RWPE2 (cell line): Measurements from ENCODE around the gene ARPP19.

Experiments used
- ATAC-seq: fragments of 200-7000 bp; cut with Tn5 transposase; 3 replicates; pipeline ENCODE4 v1.9.1; 2021; ENCODE audit warnings: low read depth
- DNase-seq: peaks from one replicate; pipeline ENCODE4 v3.0.0-alpha.2; 2020; ENCODE audit warnings: low spot score
- H3K27ac ChIP-seq: fragments of 450-650 bp; 2 replicates; pipeline ENCODE4 v1.5.1; 2017; ENCODE audit warnings: mild to moderate bottlenecking; ENCODE audit not compliant: poor library complexity, severe bottlenecking
- H3K27me3 ChIP-seq: fragments of 250-450 bp; sonication (Bioruptor Pico); 2 replicates; pipeline ENCODE4 v1.5.1; 2021; ENCODE audit warnings: mild to moderate bottlenecking, moderate library complexity; ENCODE audit not compliant: insufficient read depth, poor library complexity, severe bottlenecking
- H3K36me3 ChIP-seq: fragments of 250-450 bp; sonication (Bioruptor Pico); 2 replicates; pipeline ENCODE4 v1.5.1; 2020; ENCODE audit warnings: low read depth, mild to moderate bottlenecking, moderate library complexity
- H3K4me1 ChIP-seq: fragments of 250-450 bp; sonication (Bioruptor Pico); 2 replicates; pipeline ENCODE4 v1.5.1; 2021; ENCODE audit warnings: mild to moderate bottlenecking, moderate library complexity; ENCODE audit not compliant: insufficient read depth, poor library complexity, severe bottlenecking
- H3K4me3 ChIP-seq: fragments of 250-450 bp; sonication (Bioruptor Pico); 2 replicates; pipeline ENCODE4 v1.5.1; 2021; ENCODE audit warnings: mild to moderate bottlenecking, moderate library complexity; ENCODE audit not compliant: severe bottlenecking
- H3K9me3 ChIP-seq: fragments of 250-450 bp; sonication (Bioruptor Pico); 2 replicates; pipeline ENCODE4 v1.5.1; 2021; ENCODE audit warnings: mild to moderate bottlenecking, moderate library complexity; ENCODE audit not compliant: severe bottlenecking
- CTCF ChIP-seq: fragments of 450-650 bp; IDR thresholded peaks from one replicate; pipeline ENCODE4 v1.5.1; 2017; ENCODE audit warnings: mild to moderate bottlenecking, moderate library complexity; ENCODE audit not compliant: poor library complexity, severe bottlenecking

The ARPP19 gene

GRCh38 chr15:52529341-52529924 is 39.4 kb downstream of the ARPP19 start:
- DNase-seq, result no peak
- no peaks in the 10 kb centered on the region for H3K27me3 ChIP-seq
- no peaks in the 10 kb centered on the region for H3K9me3 ChIP-seq
- H3K4me3 ChIP-seq, result peak overlapping the region; percentile 77
- ATAC-seq, result peak; percentile 44; the same call in 2 of the 3 replicates
- H3K4me1 ChIP-seq, result peaks cover 6% of the 10 kb centered on the region
- peak; percentile 24 for TF ChIP-seq CTCF
- H3K36me3 ChIP-seq, result no peaks in the 10 kb centered on the region
- peak overlapping the region; percentile 28 for H3K27ac ChIP-seq

GRCh38 chr15:52528564-52529340 is 40.1 kb downstream of the ARPP19 start, which contains the start of gene MYO5A:
TSS of gene MYO5A (minus strand) at chr15:52528880. CDS start at chr15:52528806, 74 bp downstream.
- ATAC-seq (peak; percentile 86), DNase-seq (peak; percentile 80)
- TF ChIP-seq CTCF, result peak; percentile 72
- Histone ChIP-seq H3K4me3 (peak within 1 kb of the TSS; percentile 77), H3K27me3 (no peaks in the 10 kb centered on the region), H3K27ac (peak within 1 kb of the TSS; percentile 28), H3K36me3 (no peaks in the 10 kb centered on the region), H3K4me1 (peaks cover 9% of the 10 kb centered on the region), H3K9me3 (no peaks in the 10 kb centered on the region)

DNA sequence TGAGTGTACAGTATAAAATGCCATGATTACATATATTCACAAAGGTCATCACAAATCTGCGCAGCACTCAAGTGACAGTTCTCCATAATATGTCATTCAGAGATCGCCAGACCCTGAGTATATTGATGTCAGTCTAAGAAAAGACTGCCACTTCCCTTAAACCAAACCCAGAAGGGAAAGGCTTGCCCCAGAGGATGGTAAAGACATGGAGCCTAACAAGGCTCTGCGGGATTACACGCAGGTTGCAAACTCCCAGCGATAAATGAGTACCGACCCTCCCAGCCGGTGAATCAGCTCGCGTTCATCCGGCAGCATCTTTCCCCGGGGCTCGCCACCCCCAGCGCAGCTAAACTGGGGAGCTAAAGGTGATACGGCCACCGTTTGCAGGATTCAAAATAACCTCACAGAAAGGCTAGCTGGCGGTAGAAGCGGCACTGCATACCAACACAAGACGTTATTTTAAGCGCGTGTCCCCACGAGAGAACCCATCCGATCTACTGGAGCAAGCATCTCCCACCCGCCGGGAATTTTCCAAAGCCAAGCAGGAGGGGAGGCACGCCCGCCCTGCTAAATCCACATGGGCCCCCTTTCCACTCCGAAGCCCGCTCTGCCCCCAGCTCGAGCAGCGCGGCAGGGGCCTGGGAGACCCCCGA is 40.8 kb downstream of the ARPP19 start:
- H3K36me3 ChIP-seq, result no peaks in the 10 kb centered on the region
- no peaks in the 10 kb centered on the region for H3K27me3 ChIP-seq
- peak overlapping the region; percentile 77 for H3K4me3 ChIP-seq
- no peak for DNase-seq
- TF ChIP-seq CTCF, result no peak
- peak; percentile 36 for ATAC-seq
- H3K4me1 ChIP-seq, result peaks cover 16% of the 10 kb centered on the region
- no peaks in the 10 kb centered on the region for H3K9me3 ChIP-seq
- H3K27ac ChIP-seq, result peak overlapping the region; percentile 28

DNA sequence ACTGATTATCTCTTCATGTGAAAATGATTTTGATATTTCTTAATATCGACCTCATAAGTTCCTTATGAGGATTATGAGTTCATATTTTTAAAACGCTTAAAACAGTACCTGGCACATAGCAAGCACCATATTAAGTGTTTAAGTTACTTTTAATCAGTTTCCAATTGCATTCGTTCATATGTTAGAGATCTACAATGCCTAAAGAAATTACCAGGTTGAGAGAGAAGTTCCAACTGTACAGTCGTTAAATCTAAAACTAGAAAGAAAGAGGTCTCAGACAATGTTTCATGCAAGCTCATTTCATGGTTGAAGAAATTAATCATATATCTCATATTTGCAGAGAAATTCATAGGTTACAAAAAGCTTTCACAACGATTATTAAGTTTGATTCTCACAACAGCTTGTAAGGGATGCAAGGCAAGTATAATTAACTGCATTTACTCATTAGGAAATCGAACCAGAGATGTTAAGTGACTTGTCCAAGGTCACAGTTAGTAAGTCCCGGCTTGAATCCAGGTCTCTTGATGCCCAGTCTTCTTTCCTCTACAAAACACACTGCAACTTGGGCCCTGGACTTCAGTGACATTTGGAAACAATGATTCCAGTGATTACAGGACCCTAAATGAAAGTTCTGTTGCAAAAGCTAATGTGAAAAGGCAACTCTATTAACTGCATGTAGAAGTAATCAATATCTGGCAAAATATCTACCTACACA is 41.5 kb downstream of the ARPP19 start:
- Histone ChIP-seq H3K27ac (no peak overlapping the region), H3K4me1 (peaks cover 18% of the 10 kb centered on the region), H3K9me3 (no peaks in the 10 kb centered on the region), H3K4me3 (peak overlapping the region; percentile 77), H3K27me3 (no peaks in the 10 kb centered on the region), H3K36me3 (no peaks in the 10 kb centered on the region)
- DNase-seq (no peak), ATAC-seq (no peak)
- no peak for TF ChIP-seq CTCF
